Endothelial cell of umbilical vein (primary cell): ENCODE data around the gene TBL3. TPM values are rescaled to one million over a fixed set of nuclear protein-coding genes. Genes with fewer than 3 reads are reported as not detected.

Experiments
- BruUV-seq: library from RNA; stranded (reverse); fragments of 400-500 nt; replicated peaks from 2 replicates; lab custom pipeline; 2021; lab: Mats Ljungman, UMichigan
- CTCF ChIA-PET: fragments of 300-600, 350-600 bp; sonication (Branson Sonifier 250); formaldehyde crosslinking; loops from one replicate; lab custom pipeline; 2021; ENCODE audit warnings: antibody characterized with exemption, inconsistent platforms; lab: Charles Lee
- POLR2A ChIA-PET: fragments of 300-600, 350-600 bp; sonication (Branson Sonifier 250); formaldehyde crosslinking; loops from one replicate; lab custom pipeline; 2021; ENCODE audit warnings: antibody characterized with exemption, inconsistent platforms; lab: Charles Lee
- DNase-seq: peaks from one replicate; pipeline ENCODE4 v3.0.0-alpha.2; 2011; ENCODE audit warnings: low read depth, low spot score
- FAIRE-seq: peaks from 2 replicates; lab custom pipeline; 2011; peaks lifted over from hg19 to GRCh38; lab: Jason Lieb, UNC
- H2AFZ ChIP-seq: 2 replicates; pipeline ENCODE4 v1.6.0; 2012; ENCODE audit warnings: low read depth, low read length, control low read depth, inconsistent platforms
- H3K27ac ChIP-seq: 2 replicates; pipeline ENCODE4 v1.5.1; 2011; ENCODE audit warnings: low read depth, mild to moderate bottlenecking, control low read depth, low read length, moderate library complexity; ENCODE audit not compliant: insufficient read depth
- H3K27me3 ChIP-seq, 2 experiments: 2 replicates each; pipeline versions ENCODE4 v1.6.0 to v1.6.1; 2011; ENCODE audit warnings: low read length in 2 of 2, mixed read lengths in 1 of 2; ENCODE audit not compliant: control insufficient read depth in 2 of 2, insufficient read depth in 2 of 2
- H3K36me3 ChIP-seq, 2 experiments: 2 replicates in 1 of 2; 3 replicates in 1 of 2; pipeline ENCODE4 v1.5.1; 2011; ENCODE audit warnings: low read length in 2 of 2, mild to moderate bottlenecking in 1 of 2, moderate library complexity in 1 of 2; ENCODE audit not compliant: control insufficient read depth in 2 of 2, insufficient read depth in 2 of 2; ENCODE audit errors: extremely low read depth in 1 of 2
- H3K4me1 ChIP-seq: 3 replicates; pipeline ENCODE4 v1.5.1; 2011; ENCODE audit warnings: mild to moderate bottlenecking, low read length; ENCODE audit not compliant: control insufficient read depth, insufficient read depth; ENCODE audit errors: extremely low read depth
- H3K4me2 ChIP-seq: 2 replicates; pipeline ENCODE4 v1.6.1; 2011; ENCODE audit warnings: low read length, control low read depth, mixed read lengths; ENCODE audit not compliant: insufficient read depth
- H3K4me3 ChIP-seq, 3 experiments: fragments of 200-600 bp in 1 of 3; sonication (generic), shearing (Covaris generic) in 1 of 3; replicated peaks in 1 of 3; 2 replicates each; pipeline ENCODE4 v1.5.1; 2011 to 2016; ENCODE audit warnings: control low read depth in 3 of 3, low read length in 3 of 3, mild to moderate bottlenecking in 2 of 3, inconsistent platforms in 1 of 3, low read depth in 1 of 3, moderate library complexity in 1 of 3; ENCODE audit not compliant: insufficient read depth in 1 of 3
- H3K79me2 ChIP-seq: 2 replicates; pipeline ENCODE4 v1.6.0; 2012; ENCODE audit warnings: low read length, inconsistent platforms; ENCODE audit not compliant: control insufficient read depth, insufficient read depth
- H3K9ac ChIP-seq: replicated peaks from 2 replicates; pipeline ENCODE3; 2011; ENCODE audit warnings: low read length, control low read depth; ENCODE audit not compliant: insufficient read depth; ENCODE audit errors: extremely low read depth
- H3K9me1 ChIP-seq: replicated peaks from 3 replicates; pipeline ENCODE4 v1.6.0; 2011; ENCODE audit warnings: mild to moderate bottlenecking, low read length; ENCODE audit not compliant: control insufficient read depth, insufficient read depth; ENCODE audit errors: extremely low read depth
- H3K9me3 ChIP-seq: replicated peaks from 2 replicates; pipeline ENCODE4 v1.5.1; 2012; ENCODE audit warnings: low read length, inconsistent platforms; ENCODE audit not compliant: control insufficient read depth, insufficient read depth
- H4K20me1 ChIP-seq: replicated peaks from 2 replicates; pipeline ENCODE3; 2011; ENCODE audit warnings: mild to moderate bottlenecking, low read length; ENCODE audit not compliant: control insufficient read depth, insufficient read depth; ENCODE audit errors: extremely low read depth
- CTCF ChIP-seq, 2 donors: IDR thresholded peaks; 1 replicate in 1 of 2; 2 replicates in 1 of 2; pipeline ENCODE4 v1.5.1; 2011; ENCODE audit warnings: low read length in 2 of 2, mild to moderate bottlenecking in 2 of 2, moderate library complexity in 2 of 2, control low read depth in 1 of 2, inconsistent platforms in 1 of 2, low read depth in 1 of 2; ENCODE audit not compliant: insufficient read depth in 1 of 2; ENCODE audit errors: extremely low read depth in 1 of 2
- EZH2 ChIP-seq: IDR thresholded peaks from 2 replicates; pipeline ENCODE4 v1.6.1; 2012; ENCODE audit warnings: borderline replicate concordance, low read depth, mild to moderate bottlenecking, moderate library complexity, low read length, inconsistent platforms; ENCODE audit not compliant: severe bottlenecking
- FOS ChIP-seq: IDR thresholded peaks from 2 replicates; pipeline ENCODE4 v1.6.1; 2011; ENCODE audit warnings: mild to moderate bottlenecking, low read length, moderate library complexity, borderline replicate concordance; ENCODE audit not compliant: insufficient read depth
- GATA2 ChIP-seq: IDR thresholded peaks from 2 replicates; pipeline ENCODE4 v1.7.0; 2011; ENCODE audit warnings: low read depth, mild to moderate bottlenecking, moderate library complexity, mixed read lengths, low read length; ENCODE audit not compliant: insufficient read length, insufficient read depth
- JUN ChIP-seq: IDR thresholded peaks from 2 replicates; pipeline ENCODE4 v1.6.1; 2011; ENCODE audit warnings: borderline replicate concordance, low read depth; ENCODE audit not compliant: insufficient read length, insufficient read depth
- MAX ChIP-seq: IDR thresholded peaks from 2 replicates; pipeline ENCODE4 v1.6.1; 2011; ENCODE audit not compliant: insufficient read depth, insufficient read length
- MYC ChIP-seq: IDR thresholded peaks from one replicate; pipeline ENCODE4 v1.6.1; 2011; ENCODE audit warnings: mild to moderate bottlenecking, low read depth, low read length
- POLR2A ChIP-seq: IDR thresholded peaks from 2 replicates; pipeline ENCODE4 v1.6.1; 2012; ENCODE audit warnings: low read depth, mild to moderate bottlenecking, control low read depth, low read length
- POLR2AphosphoS5 ChIP-seq: IDR thresholded peaks from 2 replicates; pipeline ENCODE4 v1.6.1; 2012; ENCODE audit warnings: low read depth, mild to moderate bottlenecking, control low read depth, low read length, moderate library complexity; ENCODE audit not compliant: insufficient read depth
- dilution Hi-C: fragments of 300-500 bp; cut with MboI; formaldehyde crosslinking; loops from one replicate; pipeline ENCODE4 v1.15.0; 2019; ENCODE audit warnings: low sequenced_read_pairs; ENCODE audit not compliant: extremely low pct_ligation_motif_present
- intact Hi-C: fragments of 100-400 bp; cut with micrococcal nuclease; formaldehyde crosslinking; loops from one replicate; pipeline ENCODE4 v1.10.0; 2022
- polyA plus RNA-seq, 4 experiments: library from polyadenylated mRNA; depleted of rRNA in 3 of 4; stranded (reverse) in 3 of 4; unstranded in 1 of 4; fragments of >200 nt; gene quantifications; 2 replicates each; pipeline versions ENCODE4 v1.2.1 to v1.2.3, GENCODE V29; 2011 to 2012; ENCODE audit warnings: missing spikeins in 1 of 4
- total RNA-seq: library from RNA; stranded (reverse); gene quantifications from 2 replicates; pipeline ENCODE4 v1.2.3, GENCODE V29; 2021

Gene TBL3
- total and polyA plus RNA-seq, 2 donors (not counting 3 experiments of a cell fraction or from before 2014, with no cell fraction given), result 42.2 to 77.1 TPM

- Histone ChIP-seq H3K9ac (peak overlapping the region; percentile 89), H3K36me3 (peaks cover 0 to 3% of the 10 kb centered on the region in 2 experiments), H3K79me2 (peaks cover 66% of the 10 kb centered on the region), H3K27ac (peak overlapping the region; percentile 82), H4K20me1 (no peaks in the 10 kb centered on the region), H3K27me3 (no peaks in the 10 kb centered on the region), H3K4me2 (peak overlapping the region; percentile 92), H3K9me1 (no peaks in the 10 kb centered on the region), H3K4me3 (peak overlapping the region; percentile 71 to 76 (median 72)), H2AFZ (no peak overlapping the region), H3K9me3 (no peaks in the 10 kb centered on the region), H3K4me1 (peaks cover 48% of the 10 kb centered on the region)
- BruUV-seq, result TSS peak; percentile 53
- FAIRE-seq (peak; percentile 73), DNase-seq (peak; percentile 46)
- ChIA-PET CTCF (interaction anchor here (0.8 to 2.7 kb wide), 8 partner anchors 8 to 147 kb away, joined by 3 to 28 read pairs (median 4); partner anchors contain the start of gene TRAF7), POLR2A (interaction anchor here (0.6 to 1.0 kb wide), 2 partner anchors 139 to 147 kb away, joined by 3 read pairs; partner anchors contain the start of gene TRAF7)
- dilution Hi-C loops, result no loop called here
- TF ChIP-seq POLR2A (peak; percentile 59), FOS (no peak), GATA2 (no peak), MAX (no peak), MYC (no peak), JUN (no peak), CTCF (IDR thresholded peaks at IDR 0.05; ENCODE audit: extremely low read depth in 1 of 2, insufficient read depth in 1 of 2, low read depth in 1 of 2, low read length in 2 of 2) (no peak), POLR2AphosphoS5 (peak; percentile 36), EZH2 (no peak)
- intact Hi-C loops, result loop anchor here (1.0 to 2.0 kb wide), 2 partner anchors 43 to 147 kb away; partner anchors contain the start of genes RPS2 and TRAF7
Measured at GRCh38 chr16:2008009-2008526, 36.2 kb downstream of the TBL3 start.
